Smooth muscle cell (in vitro differentiated cells): Measurements from ENCODE around the gene SCARF2. TPM values are rescaled to one million over a fixed set of nuclear protein-coding genes. Genes with fewer than 3 reads are reported as not detected.

ENCODE experiments used
- DNase-seq: peaks from one replicate; lab custom pipeline; 2025; ENCODE audit not compliant: unreplicated experiment; lab: John Stamatoyannopoulos, UW
- H2AFZ ChIP-seq: fragments of 200-600 bp; sonication (generic); 2 replicates; pipeline ENCODE4 v1.6.0; 2016; ENCODE audit warnings: antibody characterized with exemption, low read depth, mild to moderate bottlenecking
- H3F3A ChIP-seq: fragments of 200-600 bp; sonication (generic); 2 replicates; pipeline ENCODE4 v1.6.0; 2017; ENCODE audit warnings: antibody characterized with exemption, low read depth
- H3K27ac ChIP-seq: fragments of 200-600 bp; sonication (generic); 2 replicates; pipeline ENCODE4 v1.5.1; 2016; ENCODE audit warnings: low read depth, mild to moderate bottlenecking
- H3K27me3 ChIP-seq: fragments of 200-600 bp; sonication (generic); 2 replicates; pipeline ENCODE4 v1.6.1; 2016; ENCODE audit warnings: low read depth, mild to moderate bottlenecking
- H3K36me3 ChIP-seq: fragments of 200-600 bp; sonication (generic); 2 replicates; pipeline ENCODE4 v1.5.1; 2016; ENCODE audit warnings: low read depth
- H3K4me1 ChIP-seq: fragments of 200-600 bp; sonication (generic); 2 replicates; pipeline ENCODE4 v1.5.1; 2016; ENCODE audit warnings: low read depth
- H3K4me2 ChIP-seq: fragments of 200-600 bp; sonication (generic); 2 replicates; pipeline ENCODE4 v1.6.0; 2016; ENCODE audit warnings: mild to moderate bottlenecking
- H3K4me3 ChIP-seq: fragments of 200-600 bp; sonication (generic); 2 replicates; pipeline ENCODE4 v1.5.1; 2016; ENCODE audit warnings: mild to moderate bottlenecking
- H3K79me2 ChIP-seq: fragments of 200-600 bp; sonication (generic); 2 replicates; pipeline ENCODE4 v1.6.0; 2016; ENCODE audit warnings: low read depth, mild to moderate bottlenecking
- H3K9ac ChIP-seq: fragments of 200-600 bp; sonication (generic); 2 replicates; pipeline ENCODE4 v1.6.0; 2016; ENCODE audit warnings: low read depth
- H3K9me3 ChIP-seq: fragments of 200-600 bp; sonication (generic); replicated peaks from 2 replicates; pipeline ENCODE4 v1.5.1; 2016; ENCODE audit warnings: low read depth
- H4K20me1 ChIP-seq: fragments of 200-600 bp; sonication (generic); 2 replicates; pipeline ENCODE4 v1.6.0; 2016; ENCODE audit warnings: low read depth
- WGBS: methylation state at CpG from one replicate; pipeline ENCODE4 v1.1.7; 2016; ENCODE audit warnings: low lambda C conversion rate; 5-methylcytosine and 5-hydroxymethylcytosine counted together
- polyA plus RNA-seq: library from polyadenylated mRNA; unstranded; fragments of >200 nt; fragmentation: Nextera tagmentation; extraction: Ambion mirVana; gene quantifications from 2 replicates; pipeline ENCODE4 v1.2.1, GENCODE V29; 2016
- total RNA-seq: library from RNA; depleted of rRNA; stranded (reverse); fragments of >200 nt; gene quantifications from 2 replicates; pipeline ENCODE4 v1.2.3, GENCODE V29; 2014
- TF ChIP-seq, protein P1 (sequence below): fragments of 200-600 bp; sonication (generic); IDR thresholded peaks from 2 replicates; pipeline ENCODE4 v1.5.1; 2017; ENCODE audit warnings: borderline replicate concordance, mild to moderate bottlenecking, antibody characterized with exemption; ENCODE audit not compliant: insufficient read depth, poor library complexity, severe bottlenecking

SCARF2 gene
- total and polyA plus RNA-seq, 2 experiments from 2014 or later: 30.9 to 89.8 TPM

GRCh38 chr22:20391222-20391621, 46.4 kb downstream of the SCARF2 start:
- peaks cover 17% of the 10 kb centered on the region for H3K4me1 ChIP-seq
- H3K4me3 ChIP-seq: no peak overlapping the region
- no peak for DNase-seq
- H3K79me2 ChIP-seq: peaks cover 19% of the 10 kb centered on the region
- no peak overlapping the region for H2AFZ ChIP-seq
- TF ChIP-seq, protein P1, sequence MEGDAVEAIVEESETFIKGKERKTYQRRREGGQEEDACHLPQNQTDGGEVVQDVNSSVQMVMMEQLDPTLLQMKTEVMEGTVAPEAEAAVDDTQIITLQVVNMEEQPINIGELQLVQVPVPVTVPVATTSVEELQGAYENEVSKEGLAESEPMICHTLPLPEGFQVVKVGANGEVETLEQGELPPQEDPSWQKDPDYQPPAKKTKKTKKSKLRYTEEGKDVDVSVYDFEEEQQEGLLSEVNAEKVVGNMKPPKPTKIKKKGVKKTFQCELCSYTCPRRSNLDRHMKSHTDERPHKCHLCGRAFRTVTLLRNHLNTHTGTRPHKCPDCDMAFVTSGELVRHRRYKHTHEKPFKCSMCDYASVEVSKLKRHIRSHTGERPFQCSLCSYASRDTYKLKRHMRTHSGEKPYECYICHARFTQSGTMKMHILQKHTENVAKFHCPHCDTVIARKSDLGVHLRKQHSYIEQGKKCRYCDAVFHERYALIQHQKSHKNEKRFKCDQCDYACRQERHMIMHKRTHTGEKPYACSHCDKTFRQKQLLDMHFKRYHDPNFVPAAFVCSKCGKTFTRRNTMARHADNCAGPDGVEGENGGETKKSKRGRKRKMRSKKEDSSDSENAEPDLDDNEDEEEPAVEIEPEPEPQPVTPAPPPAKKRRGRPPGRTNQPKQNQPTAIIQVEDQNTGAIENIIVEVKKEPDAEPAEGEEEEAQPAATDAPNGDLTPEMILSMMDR: no peak
- no peak overlapping the region for H3K27ac ChIP-seq
- H3K9ac ChIP-seq: no peak overlapping the region
- H4K20me1 ChIP-seq: peaks cover 3% of the 10 kb centered on the region
- no peaks in the 10 kb centered on the region for H3K36me3 ChIP-seq
- no peaks in the 10 kb centered on the region for H3K27me3 ChIP-seq
- H3F3A ChIP-seq: peaks cover 1% of the 10 kb centered on the region
- no peaks in the 10 kb centered on the region for H3K9me3 ChIP-seq
- WGBS: 96% methylated on average over 4 of the region's 4 CpGs
- H3K4me2 ChIP-seq: no peak overlapping the region

DNA sequence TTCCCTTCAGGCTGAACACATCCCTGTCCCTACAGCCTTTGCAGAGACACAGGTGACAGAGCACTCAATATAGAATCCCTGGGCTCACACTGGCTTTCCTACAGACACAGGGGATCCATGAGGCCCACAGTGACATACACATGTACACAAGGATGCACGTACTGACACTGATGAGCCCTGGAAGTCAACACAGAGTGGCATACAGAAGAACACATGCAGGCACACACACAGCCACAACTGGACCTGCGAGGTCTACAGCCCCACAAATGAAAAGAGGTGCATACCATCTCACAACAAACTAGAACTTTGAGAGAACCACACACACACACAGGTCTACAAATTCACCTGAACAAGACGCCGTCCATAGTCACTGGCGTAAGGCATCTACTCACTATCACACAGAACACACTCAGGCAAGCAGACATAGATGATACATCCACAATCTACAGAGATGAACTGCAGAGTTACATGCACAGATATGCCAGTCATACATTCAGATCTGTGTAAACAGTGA, 47.2 kb downstream of the SCARF2 start:
- Histone ChIP-seq H4K20me1 (no peaks in the 10 kb centered on the region), H3K79me2 (peaks cover 14% of the 10 kb centered on the region), H3K9ac (no peak overlapping the region), H3K4me2 (no peak overlapping the region), H3K36me3 (no peaks in the 10 kb centered on the region), H3K27me3 (no peaks in the 10 kb centered on the region), H3K9me3 (no peaks in the 10 kb centered on the region), H3K4me1 (peaks cover 13% of the 10 kb centered on the region), H2AFZ (no peak overlapping the region), H3K4me3 (no peak overlapping the region), H3K27ac (no peak overlapping the region), H3F3A (no peaks in the 10 kb centered on the region)
- TF ChIP-seq, protein P1: no peak
- WGBS: 95% methylated on average over 5 of the region's 5 CpGs
- no peak for DNase-seq

DNA sequence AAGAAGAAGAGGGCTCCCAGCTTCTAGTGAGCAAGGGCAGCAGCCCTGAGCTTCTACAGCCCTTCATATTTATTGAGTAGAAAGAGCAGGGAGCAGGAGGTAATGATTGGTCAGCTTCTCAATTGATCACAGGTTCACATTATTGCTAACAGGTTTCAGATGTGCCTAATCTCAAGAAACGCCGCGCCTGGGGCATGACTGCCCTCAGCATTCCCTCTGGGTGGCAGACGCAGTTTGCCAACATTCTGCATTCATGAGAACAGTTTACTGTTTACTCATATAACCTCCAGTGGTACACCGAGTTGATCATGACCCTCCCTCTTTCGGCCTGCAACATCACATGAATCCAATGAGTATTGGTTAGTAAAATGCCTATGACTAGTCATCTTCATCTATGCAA, 48.3 kb downstream of the SCARF2 start:
- H3F3A ChIP-seq: no peaks in the 10 kb centered on the region
- no peaks in the 10 kb centered on the region for H3K27me3 ChIP-seq
- no peak overlapping the region for H3K4me3 ChIP-seq
- 95% methylated on average over 6 of the region's 6 CpGs for WGBS
- H4K20me1 ChIP-seq: no peaks in the 10 kb centered on the region
- TF ChIP-seq, protein P1: no peak
- H2AFZ ChIP-seq: no peak overlapping the region
- DNase-seq: no peak
- no peak overlapping the region for H3K27ac ChIP-seq
- peaks cover 4% of the 10 kb centered on the region for H3K4me1 ChIP-seq
- no peak overlapping the region for H3K9ac ChIP-seq
- no peak overlapping the region for H3K4me2 ChIP-seq
- no peaks in the 10 kb centered on the region for H3K9me3 ChIP-seq
- H3K36me3 ChIP-seq: no peaks in the 10 kb centered on the region
- peaks cover 2% of the 10 kb centered on the region for H3K79me2 ChIP-seq

DNA sequence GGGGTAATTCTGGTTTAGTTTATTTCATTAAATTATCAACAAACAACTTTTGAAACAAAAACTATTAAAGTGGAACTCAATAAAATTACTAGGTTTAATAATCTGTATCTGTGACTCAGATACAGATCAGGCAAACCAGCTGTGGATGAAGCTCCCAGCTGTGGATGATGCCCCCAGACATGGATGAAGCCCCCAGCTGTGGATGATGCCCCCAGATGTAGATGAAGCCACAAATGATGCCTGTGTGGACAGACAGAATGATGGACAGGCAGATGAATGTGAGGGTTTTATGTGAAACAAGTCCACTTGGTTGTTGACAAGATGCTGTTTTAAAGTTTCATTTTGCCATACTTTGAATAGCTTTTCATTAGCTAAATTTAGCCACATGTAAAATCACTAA, 49.4 kb downstream of the SCARF2 start:
- no peaks in the 10 kb centered on the region for H3K4me1 ChIP-seq
- no peak overlapping the region for H2AFZ ChIP-seq
- no peak overlapping the region for H3K4me3 ChIP-seq
- no peak overlapping the region for H3K9ac ChIP-seq
- no peaks in the 10 kb centered on the region for H3F3A ChIP-seq
- no peaks in the 10 kb centered on the region for H3K36me3 ChIP-seq
- H3K27me3 ChIP-seq: no peaks in the 10 kb centered on the region
- no peak overlapping the region for H3K27ac ChIP-seq
- TF ChIP-seq, protein P1: no peak
- no peak for DNase-seq
- H3K9me3 ChIP-seq: no peaks in the 10 kb centered on the region
- no peaks in the 10 kb centered on the region for H3K79me2 ChIP-seq
- no peak overlapping the region for H3K4me2 ChIP-seq
- no peaks in the 10 kb centered on the region for H4K20me1 ChIP-seq
